Liver (tissue), 3 donors: ENCODE results near the gene PERCC1.

Experiments used
- CTCF ChIP-seq: fragments of 150-350 bp; IDR thresholded peaks from 2 replicates; pipeline ENCODE4 v1.5.1; 2017; ENCODE audit warnings: improper control_type of control experiment, low read depth, low read length; ENCODE audit not compliant: missing input control
- JUND ChIP-seq, 2 donors: IDR thresholded peaks; 2 replicates each; pipeline ENCODE4 v1.6.1; 2016; ENCODE audit warnings: antibody characterized with exemption in 2 of 2
- TAF1 ChIP-seq: conservative IDR thresholded peaks from 2 replicates; pipeline ENCODE4 v1.6.1; 2016; ENCODE audit warnings: antibody characterized with exemption, mild to moderate bottlenecking
- YY1 ChIP-seq: IDR thresholded peaks from 2 replicates; pipeline ENCODE4 v1.6.1; 2016; ENCODE audit warnings: antibody characterized with exemption, mild to moderate bottlenecking
- TF ChIP-seq, protein P1 (sequence below): IDR thresholded peaks from 2 replicates; pipeline ENCODE4 v1.6.1; 2016; ENCODE audit warnings: antibody characterized with exemption
- donor health status: healthy.
- donor health status: healthy.

DNA sequence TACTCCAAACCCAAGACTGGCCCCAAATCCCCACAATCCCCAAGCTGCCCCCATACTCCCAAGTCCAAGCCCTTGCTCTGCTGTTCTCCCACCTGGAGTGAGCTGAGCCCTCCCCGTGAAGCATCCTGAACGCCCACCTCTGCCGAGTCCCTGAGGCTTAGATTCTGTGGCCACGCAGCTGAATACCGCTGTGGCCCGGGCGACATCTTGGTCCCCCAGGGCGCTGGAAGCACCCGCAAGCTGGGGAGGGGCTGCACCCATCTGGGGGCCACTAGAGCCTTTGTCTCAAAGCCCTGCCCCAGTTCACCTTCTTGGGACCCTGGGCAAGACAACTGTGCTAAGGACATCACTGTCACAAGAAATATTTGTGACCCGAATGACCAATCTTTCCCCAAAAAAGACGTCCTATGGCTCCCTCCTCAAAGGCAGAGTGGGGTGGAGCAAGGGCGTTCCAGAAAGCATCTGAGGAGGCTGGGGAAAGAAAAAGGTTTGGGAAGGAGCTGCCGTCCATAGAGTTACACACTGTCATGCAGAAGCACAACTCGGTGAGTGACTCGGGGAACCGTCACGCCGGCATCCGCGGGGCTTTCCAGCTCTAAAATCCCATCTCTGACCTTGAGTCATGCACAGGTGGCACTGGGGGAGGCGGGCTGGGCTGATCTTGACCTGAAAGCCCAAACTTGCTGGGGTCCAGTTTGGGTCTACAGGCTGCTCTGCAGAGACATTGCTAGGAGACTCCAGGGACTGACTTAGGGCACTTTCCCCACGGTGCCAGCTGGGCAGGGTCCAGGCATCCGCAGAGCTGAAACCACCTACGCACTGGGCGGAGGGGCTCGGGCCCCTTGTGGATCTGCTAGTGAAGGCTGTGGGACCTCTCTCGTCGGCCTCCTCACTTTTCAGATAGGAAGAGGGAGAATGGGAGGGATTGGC, 51.3 kb downstream of the PERCC1 start:
- TF ChIP-seq JUND (IDR thresholded peaks at IDR 0.05) (no peak), CTCF (no peak), YY1 (no peak), TAF1 (no peak)
- TF ChIP-seq, protein P1, sequence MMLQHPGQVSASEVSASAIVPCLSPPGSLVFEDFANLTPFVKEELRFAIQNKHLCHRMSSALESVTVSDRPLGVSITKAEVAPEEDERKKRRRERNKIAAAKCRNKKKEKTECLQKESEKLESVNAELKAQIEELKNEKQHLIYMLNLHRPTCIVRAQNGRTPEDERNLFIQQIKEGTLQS = no peak
